Activated CD4-positive, alpha-beta T cell treated with anti-CD3 and anti-CD28 coated beads, Interleukin-2, amount 50 U/mL, for 1 hour (primary cell): ENCODE results near the gene CD9.
A peak's percentile ranks its signal among the peaks of the same experiment; 100 is the strongest.
"Not testable (repeated sequence)": the region's sequence is repeated elsewhere in the genome, so short reads cannot be mapped to it uniquely, and the experiment has no call there.

Experiments
- DNase-seq: peaks from one replicate; pipeline ENCODE4 v3.0.0-alpha.2; 2020

Gene CD9

GRCh38 chr12:6180268-6181051 lies 19.7 kb upstream of the CD9 start:
- no peak for DNase-seq

GRCh38 chr12:6181166-6181565 lies 19.0 kb upstream of the CD9 start:
- DNase-seq: no peak

DNA sequence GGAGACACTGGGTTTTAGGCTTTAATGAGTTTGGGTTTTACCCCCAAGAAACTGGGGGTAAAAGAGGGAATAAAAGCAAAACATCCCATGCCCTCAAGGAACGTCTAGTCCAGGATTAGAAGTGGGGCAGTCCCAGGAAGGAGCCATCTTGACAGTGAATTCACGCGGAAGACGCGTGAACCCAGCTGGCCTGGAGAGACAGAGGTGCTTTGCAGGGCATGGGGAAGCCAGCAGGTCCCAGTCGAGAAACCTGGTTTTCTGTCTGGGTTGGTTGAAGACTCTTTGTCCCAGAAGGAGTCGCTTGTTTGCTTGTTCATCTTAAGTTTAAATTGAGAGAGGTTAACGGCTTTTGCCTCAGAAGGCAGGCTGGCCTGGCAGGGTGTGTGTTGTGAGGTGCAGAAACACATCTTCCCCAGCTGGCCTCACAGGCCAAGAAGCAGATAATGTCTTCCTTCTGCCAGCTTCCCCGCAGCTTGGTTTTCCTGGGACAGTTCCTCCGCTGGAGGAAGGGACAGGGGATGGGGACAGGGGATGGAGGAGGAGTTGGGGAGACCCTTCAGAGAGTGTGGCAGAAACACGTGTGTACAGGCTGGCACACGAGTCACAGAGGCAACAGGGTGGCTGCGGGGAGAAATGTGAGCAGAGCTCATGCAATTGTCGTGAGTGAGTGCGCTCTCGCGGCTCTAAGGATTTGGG lies 18.5 kb upstream of the CD9 start:
- DNase-seq: no peak

GRCh38 chr12:6182279-6182898 lies 17.8 kb upstream of the CD9 start:
- no peak for DNase-seq

GRCh38 chr12:6183689-6184428 lies 16.3 kb upstream of the CD9 start:
- DNase-seq: no peak

- DNase-seq: no peak
Measured at GRCh38 chr12:6185961-6186827, 14.0 kb upstream of the CD9 start.

- DNase-seq: no peak
Measured at GRCh38 chr12:6187948-6188793, 12.0 kb upstream of the CD9 start.

DNA sequence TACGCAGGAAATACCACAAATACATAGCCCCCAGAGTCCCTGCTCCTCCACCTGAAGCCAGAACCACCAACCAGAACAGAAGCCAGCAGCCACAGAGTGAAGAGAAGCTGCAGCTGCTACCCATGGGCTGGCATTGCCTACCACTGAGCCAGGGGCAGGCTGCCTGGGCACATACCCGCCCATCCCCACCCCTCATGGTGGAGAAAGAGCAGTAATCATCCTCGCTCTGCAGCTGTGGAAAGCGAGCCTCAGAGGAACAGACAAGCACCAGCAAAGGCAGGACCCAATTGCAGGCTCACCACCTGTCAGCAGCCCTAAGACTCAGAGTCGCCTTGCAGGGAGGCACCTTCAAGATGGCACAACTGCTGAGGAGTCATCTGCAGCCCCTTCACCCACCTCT lies 11.2 kb upstream of the CD9 start:
- no peak for DNase-seq

- DNase-seq: not testable (repeated sequence)
Measured at GRCh38 chr12:6189952-6190598, 10.1 kb upstream of the CD9 start.

- not testable (repeated sequence) for DNase-seq
Measured at GRCh38 chr12:6190767-6191530, 9.3 kb upstream of the CD9 start.

DNA sequence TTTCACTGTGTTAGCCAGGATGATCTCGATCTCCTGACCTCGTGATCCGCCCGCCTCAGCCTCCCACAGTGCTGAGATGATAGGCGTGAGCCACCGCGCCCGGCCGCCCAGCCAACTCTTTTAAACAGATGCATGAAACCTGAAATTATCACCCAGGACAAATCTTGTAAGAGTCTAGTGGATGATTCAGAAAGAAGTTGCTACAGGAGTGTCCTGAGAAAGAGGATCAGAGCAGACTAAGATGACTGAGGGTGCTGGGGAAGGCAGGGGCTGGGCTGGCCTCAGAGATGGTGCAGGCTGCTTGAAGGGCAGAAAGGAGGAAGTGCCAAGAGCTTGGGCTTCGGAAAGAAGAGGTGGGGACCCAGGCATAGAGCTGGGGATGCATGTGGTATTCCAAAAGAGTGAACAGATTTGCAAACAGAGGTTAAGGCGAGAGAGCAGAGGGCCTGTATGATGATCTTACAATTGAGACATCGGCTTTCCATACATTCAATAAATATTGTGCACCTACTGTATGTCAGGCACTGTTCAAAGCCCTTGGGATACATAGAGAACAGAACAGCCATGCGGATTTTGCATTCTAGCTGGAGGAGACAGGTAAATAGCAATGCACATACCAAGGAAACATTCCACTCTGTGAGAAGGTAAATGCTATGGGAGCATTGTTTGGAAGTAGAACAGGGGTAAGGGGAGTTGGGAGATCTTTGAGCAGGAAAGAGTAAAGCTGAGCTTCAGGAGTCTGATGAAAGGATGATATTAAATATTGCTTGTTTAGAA lies 7.4 kb upstream of the CD9 start:
- no peak for DNase-seq

GRCh38 chr12:6193853-6194815 lies 6.1 kb upstream of the CD9 start:
- DNase-seq: no peak

GRCh38 chr12:6195665-6196535 lies 4.3 kb upstream of the CD9 start:
- DNase-seq: peak; percentile 73

DNA sequence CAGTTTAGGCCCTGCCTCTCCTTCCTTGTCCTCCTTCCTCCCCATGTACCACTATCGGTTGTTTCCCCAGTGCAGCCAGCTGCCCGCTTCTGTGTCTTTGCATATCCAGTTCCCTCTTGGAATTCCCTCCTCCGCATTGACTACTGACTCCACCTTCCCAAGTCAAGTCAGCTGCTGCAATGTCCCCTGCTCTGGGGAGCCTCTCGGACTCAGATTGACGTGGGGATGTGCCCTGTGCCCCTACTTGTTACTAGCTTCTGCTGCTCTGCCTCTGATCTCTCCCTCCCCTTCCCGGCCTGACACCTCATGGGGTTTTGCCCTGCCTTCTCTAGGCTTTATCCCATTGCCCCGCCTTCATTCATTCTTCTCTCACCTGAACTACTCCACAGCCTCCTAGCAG lies 2.1 kb upstream of the CD9 start:
- no peak for DNase-seq

GRCh38 chr12:6198556-6198955 lies 1.6 kb upstream of the CD9 start:
- DNase-seq: no peak

GRCh38 chr12:6198985-6199530 lies 1.1 kb upstream of the CD9 start:
- DNase-seq: no peak
